CD4-positive, alpha-beta T cell treated with Interferon alpha-2 for 1 hour (primary cell): ENCODE results near the gene APBA2.
"Not testable (repeated sequence)": the region's sequence is repeated elsewhere in the genome, so short reads cannot be mapped to it uniquely, and the experiment has no call there.

Experiments
- DNase-seq, 2 donors: peaks; one replicate each; pipeline ENCODE4 v3.0.0-alpha.2; 2020 to 2022

The APBA2 gene

DNA sequence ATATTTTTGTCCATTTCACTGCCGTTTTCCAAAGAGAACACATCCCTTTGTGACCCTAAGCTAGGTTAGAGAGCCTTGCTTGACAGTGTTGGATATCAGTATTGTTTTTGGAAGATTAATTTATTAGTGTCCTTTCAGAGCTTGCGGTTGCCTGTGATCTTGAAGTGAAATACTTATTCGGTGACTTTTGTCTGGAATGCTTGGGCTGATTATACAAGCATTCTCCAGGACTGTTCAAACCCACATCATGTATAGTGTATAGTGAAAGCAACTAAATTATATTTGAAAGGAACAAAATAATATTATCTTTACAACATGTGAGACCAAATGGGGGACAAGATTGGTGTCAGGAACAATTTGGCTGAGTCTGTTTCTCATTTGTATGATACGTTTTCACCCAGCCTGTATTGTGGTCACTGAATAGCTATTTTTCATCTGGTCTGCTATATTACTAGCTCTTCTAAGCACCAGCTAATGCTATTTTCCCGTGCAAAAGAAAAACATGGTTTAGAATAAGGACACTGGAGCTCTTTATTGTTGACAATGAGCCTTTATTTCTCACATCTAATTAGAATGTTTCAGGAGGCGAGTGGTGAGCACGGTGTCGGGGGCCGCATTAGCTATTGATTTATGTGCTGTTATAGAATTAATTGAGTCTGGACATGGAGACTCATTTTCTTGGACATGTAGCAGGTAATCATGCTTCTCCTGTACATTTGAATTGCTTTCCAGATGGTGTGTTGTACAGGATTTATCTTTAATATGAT lies 158.1 kb downstream of the APBA2 start:
- DNase-seq, result no peak

DNA sequence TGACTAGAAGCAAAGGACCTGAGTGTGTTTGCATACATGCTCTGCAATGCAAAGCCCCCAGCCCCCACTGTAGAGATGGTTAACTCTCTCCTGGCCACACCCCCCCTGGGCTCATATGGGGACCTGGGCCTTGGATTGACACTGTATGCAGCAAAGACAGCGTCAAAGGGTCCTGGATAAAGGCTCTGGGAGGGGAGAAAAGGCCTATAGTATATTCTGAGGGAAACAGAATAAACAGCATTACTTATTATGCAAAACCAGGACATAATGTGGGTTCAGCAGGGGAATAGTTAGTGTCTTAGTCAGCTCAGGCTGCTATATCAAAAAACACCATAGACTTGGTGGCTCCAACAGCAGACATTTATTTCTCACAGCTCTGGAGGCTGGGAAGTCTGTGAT lies 158.7 kb downstream of the APBA2 start:
- no peak for DNase-seq

DNA sequence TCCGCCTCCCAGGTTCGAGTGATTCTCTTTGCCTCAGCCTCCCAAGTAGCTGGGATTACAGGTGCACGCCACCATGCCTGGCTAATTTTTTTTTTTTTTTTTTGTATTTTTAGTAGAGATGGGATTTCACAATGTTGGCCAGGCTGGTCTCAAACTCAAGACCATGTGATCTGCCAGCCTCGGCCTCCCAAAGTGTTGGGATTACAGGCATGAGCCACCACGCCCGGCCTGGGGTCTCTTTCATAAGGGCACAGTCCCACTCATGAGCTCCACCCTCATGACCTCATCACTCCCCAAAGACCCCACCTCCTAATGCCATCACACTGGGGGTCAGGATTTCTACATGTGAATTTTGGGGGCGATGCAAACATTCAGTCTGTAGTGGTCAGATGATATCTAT lies 159.4 kb downstream of the APBA2 start:
- DNase-seq, result not testable (repeated sequence)

- no peak for DNase-seq
These were observed 159.9 kb downstream of the APBA2 start for GRCh38 chr15:29045717-29046116.

- DNase-seq, result no peak
These were observed 160.6 kb downstream of the APBA2 start for GRCh38 chr15:29046281-29046810.

- no peak for DNase-seq
These were observed 161.2 kb downstream of the APBA2 start for GRCh38 chr15:29046977-29047376.

GRCh38 chr15:29048011-29048410 lies 162.2 kb downstream of the APBA2 start:
- no peak for DNase-seq

DNA sequence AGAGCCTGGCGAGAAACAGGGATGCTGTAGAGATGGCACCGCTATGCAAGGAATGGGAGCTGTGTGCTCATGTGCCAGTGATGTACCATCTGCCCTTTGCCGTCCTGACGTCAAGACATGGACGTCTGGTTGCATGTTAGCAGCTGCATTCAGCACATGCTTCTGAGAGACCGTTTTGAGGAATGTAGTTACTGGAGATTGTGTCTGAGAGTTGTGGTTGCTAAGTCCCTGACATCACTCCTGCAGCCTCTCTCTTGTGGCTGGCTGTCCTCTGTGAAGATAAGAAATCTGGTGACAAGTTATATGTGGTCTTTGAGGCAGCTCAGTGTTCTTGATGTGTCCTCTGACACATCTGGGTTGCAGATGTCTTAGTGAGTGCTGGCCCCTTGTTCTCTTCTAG lies 165.1 kb downstream of the APBA2 start:
- no peak for DNase-seq

GRCh38 chr15:29051422-29051821 lies 165.6 kb downstream of the APBA2 start:
- no peak for DNase-seq

DNA sequence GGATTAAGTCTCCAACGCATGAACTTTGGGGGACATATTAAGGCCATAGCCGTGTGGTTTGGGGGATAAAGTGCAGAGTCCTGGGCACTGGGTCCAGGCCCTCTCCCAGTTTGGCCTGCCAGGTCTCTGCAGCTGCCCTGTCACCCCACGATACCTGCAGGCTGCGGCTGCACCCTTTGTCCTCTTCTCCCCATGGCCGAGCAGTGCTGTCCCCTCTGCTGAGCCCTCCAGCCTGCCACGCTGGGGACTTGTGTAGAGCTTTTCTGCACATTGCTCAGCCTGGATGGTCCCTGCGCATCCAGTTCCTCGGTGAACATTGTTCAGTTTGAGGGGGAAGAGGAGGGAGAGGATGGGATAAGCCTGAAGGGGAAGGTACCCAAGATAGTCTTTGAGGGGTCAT lies 167.2 kb downstream of the APBA2 start:
- no peak for DNase-seq

GRCh38 chr15:29053661-29054131 lies 167.9 kb downstream of the APBA2 start:
- DNase-seq, result no peak

DNA sequence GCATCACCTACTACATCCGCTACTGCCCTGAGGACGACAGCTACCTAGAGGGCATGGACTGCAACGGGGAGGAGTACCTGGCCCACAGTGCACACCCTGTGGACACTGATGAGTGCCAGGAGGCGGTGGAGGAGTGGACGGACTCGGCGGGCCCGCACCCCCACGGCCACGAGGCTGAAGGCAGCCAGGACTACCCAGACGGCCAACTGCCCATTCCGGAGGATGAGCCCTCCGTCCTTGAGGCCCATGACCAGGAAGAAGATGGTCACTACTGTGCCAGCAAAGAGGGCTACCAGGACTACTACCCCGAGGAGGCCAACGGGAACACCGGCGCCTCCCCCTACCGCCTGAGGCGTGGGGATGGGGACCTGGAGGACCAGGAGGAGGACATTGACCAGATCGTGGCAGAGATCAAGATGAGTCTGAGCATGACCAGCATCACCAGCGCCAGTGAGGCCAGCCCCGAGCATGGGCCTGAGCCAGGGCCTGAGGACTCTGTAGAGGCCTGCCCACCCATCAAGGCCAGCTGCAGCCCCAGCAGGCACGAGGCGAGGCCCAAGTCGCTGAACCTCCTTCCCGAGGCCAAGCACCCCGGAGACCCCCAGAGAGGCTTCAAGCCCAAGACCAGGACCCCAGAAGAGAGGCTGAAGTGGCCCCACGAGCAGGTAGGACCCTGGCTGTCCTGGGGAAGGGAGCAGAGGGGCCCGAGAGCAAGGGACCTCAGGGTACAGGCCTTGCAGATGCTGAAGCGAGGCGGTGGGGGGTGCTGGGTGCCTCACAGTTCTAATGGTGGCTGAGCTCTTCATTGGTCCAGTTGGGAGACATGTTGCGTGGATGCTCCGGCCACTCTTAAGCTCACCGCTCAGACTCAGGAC lies 168.6 kb downstream of the APBA2 start:
- DNase-seq, result no peak

GRCh38 chr15:29055876-29056275 lies 170.1 kb downstream of the APBA2 start:
- no peak for DNase-seq

DNA sequence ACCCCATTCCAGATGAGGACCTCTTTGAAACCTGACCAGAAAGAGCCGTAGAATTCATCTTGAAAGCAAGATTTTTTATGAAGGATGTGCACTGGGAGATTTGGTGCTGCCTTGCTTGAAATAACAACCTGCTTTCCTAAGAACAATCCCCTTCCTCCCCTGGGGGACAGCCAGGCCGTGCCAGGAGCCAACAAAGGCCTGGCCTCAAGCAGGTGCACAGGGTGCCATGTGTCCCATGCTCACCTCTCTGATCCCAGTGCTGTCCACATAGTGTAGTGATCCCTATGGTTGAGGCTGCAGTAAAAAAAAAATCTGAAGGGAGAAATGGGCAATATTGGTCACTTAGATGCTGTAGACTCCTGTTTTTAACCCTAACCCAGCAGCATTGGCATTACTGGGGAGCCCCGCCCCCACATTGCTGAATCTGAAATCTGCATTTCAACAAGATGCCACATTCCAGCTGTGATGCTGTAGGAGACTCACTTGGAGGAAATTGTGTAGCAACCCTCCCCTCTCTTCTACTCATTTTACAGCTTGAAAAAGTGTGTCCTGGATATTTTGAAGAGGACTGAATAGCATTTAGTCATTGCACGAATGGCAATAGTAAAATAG lies 171.2 kb downstream of the APBA2 start:
- no peak for DNase-seq

DNA sequence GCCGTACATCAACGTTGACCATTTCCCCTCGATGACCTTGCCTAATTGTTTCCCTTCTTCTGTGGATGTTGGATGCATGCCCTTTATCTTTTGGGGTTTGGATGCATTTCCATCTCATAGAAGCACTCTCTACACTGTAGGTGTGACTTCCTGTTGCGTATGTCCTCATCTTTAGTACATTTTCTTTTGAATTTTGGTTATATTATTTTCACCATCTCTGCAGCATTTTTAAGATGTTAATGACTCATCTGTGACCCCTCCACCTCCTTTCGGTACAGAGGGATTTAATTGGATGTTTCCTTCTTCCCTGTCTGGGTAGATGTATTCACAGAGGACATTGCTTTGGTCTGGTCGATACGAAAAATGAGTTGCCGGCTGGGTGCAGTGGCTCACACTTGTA lies 172.1 kb downstream of the APBA2 start:
- DNase-seq, result no peak

GRCh38 chr15:29058903-29059539 lies 173.2 kb downstream of the APBA2 start:
- DNase-seq, result no peak

DNA sequence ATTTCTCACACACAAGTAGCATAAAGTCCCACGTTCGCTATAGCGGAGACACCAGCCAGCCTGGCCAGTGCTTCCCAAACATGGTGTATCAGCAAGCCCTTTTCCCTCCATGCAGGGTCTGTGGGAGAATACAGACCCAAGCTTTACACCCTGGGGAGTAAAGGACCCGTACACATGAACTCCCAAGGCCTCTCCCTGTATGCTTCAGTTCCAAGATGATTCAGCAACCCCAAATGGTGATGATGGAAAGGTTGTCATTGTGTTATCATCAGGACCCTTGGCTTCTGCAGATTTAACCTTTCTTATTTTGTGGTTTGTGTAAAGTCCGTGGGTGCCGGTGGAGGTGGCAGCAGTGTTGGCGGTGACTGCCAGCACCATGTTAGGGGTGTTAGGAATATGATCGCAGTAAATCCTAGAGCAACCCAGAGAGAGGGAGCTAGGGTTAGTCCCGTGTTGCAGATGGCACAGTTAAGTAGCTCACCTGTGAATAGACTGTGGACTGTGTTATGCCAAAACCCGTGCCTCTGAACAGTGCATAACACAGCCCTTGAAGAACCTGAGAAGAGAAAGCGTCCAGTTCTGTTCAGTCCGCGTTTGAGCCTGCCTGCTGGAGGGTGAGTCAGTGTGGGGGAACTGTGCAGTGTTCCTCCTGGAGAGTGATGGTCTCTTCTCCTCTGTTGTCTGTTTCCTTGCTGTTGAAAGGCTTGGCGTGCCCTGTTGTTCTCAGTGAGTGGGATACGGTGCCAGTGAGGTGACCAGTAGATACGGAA lies 174.3 kb downstream of the APBA2 start:
- no peak for DNase-seq

DNA sequence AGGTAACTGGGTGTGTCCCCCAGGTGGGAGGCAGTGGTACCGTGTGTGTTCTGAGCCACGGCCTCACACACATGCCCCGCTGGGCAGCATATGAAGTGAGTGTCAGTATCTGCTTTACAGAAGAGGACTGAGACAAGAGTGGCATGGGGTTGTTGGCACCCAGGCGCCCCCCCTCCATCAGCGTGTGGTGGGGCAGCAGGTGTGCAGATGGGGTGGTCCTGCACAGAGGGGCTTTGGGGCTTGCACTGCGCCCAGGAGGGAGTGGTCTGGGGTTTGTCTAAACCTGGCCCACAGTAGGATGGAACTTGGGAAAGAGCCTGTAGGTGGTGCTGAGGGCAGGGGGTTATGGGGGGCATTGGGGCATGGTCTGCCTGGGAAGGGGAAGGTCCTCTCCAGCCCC lies 176.0 kb downstream of the APBA2 start:
- DNase-seq, result no peak

- no peak for DNase-seq
These were observed 176.4 kb downstream of the APBA2 start for GRCh38 chr15:29062179-29062591.

- DNase-seq, result no peak
These were observed 176.9 kb downstream of the APBA2 start for GRCh38 chr15:29062626-29063025.

GRCh38 chr15:29063646-29064045 lies 177.9 kb downstream of the APBA2 start:
- DNase-seq, result no peak

DNA sequence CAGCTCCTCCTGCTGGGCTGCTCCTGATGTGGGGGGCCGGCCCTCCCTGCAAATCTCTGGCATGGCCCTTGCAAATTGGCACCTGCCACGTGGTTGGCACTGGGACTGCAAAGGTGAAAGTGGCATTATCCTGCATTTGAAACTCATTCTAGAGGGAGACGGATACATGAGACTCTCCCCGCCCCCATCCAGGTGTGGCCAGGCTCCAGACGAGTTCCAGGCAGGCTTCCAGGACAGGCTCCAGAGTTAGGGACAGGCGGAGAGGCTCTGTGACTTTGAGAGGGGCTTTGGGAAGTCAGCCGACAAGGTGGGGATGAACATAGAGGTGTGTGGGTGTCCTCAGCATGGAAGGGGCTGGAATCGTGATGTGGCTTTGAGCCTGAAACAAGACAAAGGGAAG lies 178.5 kb downstream of the APBA2 start:
- DNase-seq, result no peak
